GM19372 (cell line): ENCODE data around the gene KLK1.
"Not testable (repeated sequence)": the region's sequence is repeated elsewhere in the genome, so short reads cannot be mapped to it uniquely, and the experiment has no call there.

ENCODE experiments used
- ATAC-seq: cut with Tn5 transposase; IDR thresholded peaks from one replicate; pipeline ENCODE4 v1.9.1; 2021; ENCODE audit warnings: mild to moderate bottlenecking, low read depth, moderate library complexity; ENCODE audit not compliant: unreplicated experiment

The KLK1 gene

GRCh38 chr19:50817941-50818858, 5.4 kb downstream of the KLK1 start:
- ATAC-seq, result peak; percentile 48

- ATAC-seq, result no peak
These were observed 8.1 kb downstream of the KLK1 start for GRCh38 chr19:50815439-50815838.

DNA sequence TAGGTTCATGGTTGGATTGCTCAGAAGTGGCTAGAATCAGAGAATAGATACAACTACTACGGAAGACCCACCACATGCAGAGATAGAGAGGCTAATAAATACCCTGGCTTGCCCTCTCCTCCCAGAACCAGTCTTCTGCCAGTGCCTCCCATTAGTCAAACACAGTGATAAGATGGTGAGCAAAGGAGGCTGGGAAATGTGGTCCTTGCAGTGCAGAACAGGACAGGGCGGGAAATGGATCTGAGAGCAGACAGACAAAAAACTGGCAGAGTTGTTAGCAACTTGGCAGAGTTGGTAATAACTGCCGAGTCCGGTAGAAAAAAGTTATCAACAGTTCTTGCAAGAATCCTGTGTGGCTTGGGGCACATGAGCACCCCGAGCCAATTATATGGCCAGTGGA, 8.7 kb downstream of the KLK1 start:
- ATAC-seq, result no peak

- ATAC-seq, result no peak
These were observed 11.1 kb downstream of the KLK1 start for GRCh38 chr19:50812474-50812873.

DNA sequence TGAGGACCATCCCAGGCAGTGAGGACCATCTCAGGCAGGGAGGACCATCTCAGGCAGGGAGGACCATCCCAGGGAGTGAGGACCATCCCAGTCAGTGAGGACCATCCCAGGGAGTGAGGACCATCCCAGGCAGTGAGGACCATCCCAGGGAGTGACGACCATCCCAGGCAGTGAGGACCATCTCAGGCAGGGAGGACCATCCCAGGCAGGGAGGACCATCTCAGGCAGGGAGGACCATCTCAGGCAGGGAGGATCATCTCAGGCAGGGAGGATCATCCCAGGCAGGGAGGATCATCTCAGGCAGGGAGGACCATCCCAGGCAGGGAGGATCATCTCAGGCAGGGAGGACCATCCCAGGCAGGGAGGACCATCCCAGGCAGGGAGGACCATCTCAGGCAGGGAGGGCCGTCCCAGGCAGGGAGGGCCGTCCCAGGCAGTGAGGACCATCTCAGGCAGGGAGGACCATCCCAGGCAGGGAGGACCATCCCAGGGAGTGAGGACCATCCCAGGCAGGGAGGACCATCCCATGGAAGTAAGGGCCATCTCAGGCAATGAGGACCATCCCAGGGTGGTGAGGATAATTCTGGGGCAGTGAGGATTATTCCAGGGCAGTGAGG, 11.9 kb downstream of the KLK1 start:
- not testable (repeated sequence) for ATAC-seq

DNA sequence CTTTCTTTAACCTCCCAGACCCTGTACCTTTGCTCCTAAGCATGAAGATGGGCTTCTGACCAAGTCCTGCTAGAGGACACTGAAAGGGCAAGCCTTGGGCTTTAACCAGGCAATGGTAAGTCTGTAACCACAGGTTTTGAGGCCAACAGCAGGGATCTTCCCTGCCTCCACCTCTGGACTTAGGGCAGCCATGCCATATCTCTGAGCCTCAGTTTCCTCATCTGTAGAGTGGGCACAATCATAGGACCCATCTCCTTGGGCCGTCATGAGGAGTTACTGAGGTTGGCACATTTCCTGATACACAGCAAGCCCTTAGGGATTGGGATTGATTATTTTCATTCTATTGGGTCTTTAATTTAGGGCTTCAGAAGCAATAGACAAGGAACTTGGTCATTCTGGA, 14.7 kb downstream of the KLK1 start:
- ATAC-seq, result no peak

GRCh38 chr19:50804420-50805272, 18.9 kb downstream of the KLK1 start:
- peak; percentile 91 for ATAC-seq

DNA sequence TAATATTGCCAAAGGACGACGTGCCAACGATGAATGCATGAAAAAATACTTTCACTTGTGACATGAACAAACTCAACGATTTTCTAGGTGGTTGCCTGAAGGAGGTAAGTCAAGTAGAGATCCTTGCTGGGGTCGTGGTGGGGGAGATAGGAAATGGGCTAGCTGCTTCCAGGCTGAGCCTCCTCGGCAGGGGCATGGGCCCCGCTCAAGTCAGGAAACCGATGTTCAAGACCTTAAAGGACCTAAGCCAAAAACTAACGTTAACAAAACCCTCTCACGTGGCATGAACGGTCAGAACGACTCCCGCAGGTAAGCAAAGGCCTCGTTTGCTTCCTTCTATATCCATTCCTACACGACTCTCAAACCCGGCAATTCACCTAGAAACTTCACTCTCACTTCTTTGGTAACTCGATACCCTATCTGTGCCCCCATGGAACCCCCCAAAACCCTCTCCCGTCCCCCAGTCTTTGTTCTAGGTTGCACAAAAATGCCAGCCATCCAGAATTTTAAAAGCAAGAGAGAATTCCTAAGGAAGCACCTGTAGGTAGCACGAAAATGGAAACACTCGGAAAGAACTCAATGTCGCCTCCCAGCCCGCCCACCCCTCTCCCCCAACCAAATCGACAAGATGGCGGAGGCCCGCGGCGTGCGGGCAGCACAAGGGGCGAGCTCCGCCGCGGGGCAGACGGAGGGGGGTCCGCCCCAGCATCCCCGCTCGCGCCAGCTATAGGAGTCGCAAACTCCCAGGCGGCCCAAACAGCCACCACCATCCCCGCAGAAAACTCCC, 19.8 kb downstream of the KLK1 start:
- ATAC-seq, result no peak

GRCh38 chr19:50801107-50801506, 22.5 kb downstream of the KLK1 start:
- no peak for ATAC-seq

DNA sequence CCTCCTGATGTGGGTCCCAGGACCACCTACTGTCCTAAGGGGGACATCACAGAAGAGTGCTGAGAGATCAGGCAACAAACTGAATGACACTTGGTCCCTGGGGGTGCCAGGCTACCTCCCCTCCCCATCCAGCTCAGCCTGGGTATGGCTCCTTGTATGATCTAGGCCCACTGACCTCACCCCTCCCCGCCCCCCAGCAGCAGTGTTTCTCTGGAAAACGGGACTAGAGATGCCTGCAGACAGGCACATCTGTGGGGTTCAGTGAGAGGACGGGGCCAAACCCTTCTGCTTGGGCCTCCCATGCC, 24.1 kb downstream of the KLK1 start:
- ATAC-seq, result no peak

DNA sequence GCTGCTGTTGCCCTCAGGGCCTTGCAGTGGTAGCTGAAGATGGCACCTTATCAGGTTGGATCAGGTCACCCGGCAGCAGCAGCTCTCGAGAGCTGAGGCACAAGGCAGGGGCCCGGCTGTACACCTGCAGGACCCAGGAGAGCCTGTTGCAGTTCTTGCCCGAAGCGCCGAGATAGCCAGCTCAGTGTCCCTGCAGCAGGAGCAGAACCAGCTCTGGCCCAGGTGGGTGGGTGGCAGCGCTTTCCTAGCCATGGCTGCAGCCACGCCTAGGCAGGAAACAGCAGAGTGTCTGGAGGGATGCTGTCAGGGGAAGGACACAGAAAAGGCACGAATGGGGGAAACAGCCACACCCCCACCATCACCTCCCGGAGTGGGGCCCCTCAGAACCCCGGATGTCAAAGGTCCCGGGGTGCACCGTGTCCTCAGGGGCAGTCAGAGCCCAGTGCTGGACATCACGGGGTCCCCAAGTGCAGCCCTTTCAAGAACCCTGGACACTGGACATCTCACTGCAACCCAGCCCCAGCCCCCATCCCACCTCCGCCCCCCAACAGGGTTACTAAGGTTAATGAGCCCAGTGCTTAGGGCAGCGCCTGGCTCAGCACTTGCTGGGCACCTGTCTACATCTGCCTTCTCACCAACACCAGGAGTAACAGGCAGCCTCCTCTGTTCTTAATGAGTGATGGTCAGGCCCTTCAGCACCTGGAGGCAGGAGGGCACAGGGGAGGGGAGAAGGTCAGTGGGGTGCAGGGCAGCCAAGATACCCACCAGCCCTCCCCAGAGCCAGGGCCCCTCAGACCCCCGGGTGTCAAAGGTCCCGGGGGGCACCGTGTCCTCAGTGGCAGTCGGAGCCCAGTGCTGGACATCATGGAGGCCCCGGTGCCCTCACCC, 24.7 kb downstream of the KLK1 start:
- no peak for ATAC-seq

DNA sequence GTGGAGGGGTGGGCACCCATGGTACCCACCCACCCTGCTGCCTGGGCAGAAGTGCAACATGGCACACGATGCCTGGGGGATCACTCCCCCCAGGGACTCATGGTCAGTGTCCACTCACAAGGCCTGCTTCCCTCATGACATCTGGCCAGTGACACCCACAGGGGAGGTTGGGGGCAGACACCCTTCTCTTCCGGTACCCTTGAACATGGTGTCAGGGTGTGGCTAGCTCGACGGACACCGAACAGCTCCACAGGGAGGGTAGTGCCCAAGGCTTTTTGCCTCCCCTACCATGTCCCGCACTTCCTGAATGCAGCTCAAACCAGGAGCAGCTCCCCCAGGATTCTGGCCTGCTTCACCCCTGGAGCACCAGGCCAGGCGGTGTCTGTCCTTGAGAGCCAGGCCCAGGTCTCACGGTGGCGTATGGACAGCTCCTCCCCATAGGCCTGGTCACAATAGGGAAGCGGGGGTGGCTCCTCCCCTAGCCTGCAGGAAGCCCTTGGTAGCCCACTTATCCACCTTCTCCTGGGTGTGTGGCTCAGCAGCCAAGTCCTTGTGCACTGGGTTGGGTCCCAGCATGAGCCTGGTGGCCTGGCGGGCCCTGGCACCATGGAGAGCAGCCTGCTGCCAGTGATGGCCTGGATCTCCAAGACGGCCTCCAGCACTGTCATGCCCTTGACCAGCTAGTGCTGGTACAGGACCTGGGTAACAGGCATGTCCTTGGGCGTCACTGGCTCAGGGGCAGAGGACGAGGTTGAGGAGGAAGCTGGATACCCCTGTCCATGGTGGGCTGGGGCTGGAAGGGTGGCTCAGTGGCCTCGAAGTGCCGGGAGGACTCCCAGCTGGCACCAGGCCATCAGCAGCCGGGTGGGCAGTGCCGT, 25.6 kb downstream of the KLK1 start:
- ATAC-seq, result no peak

DNA sequence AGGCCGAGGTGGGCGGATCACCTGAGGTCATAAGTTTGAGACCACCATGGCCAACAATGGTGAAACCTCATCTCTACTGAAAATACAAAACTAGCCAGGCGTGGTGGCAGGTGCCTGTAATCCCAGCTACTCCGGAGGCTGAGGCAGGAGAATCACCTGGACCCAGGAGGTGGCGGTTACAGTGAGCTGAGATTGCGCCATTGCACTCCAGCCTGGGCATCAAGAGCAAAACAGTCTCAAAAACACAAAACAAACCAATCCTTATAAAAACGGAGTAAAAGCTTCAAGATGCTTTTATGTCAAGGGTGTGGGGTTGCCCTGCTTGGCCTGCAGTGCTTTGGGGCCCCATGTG, 26.2 kb downstream of the KLK1 start:
- ATAC-seq, result no peak

GRCh38 chr19:50796634-50797428, 26.8 kb downstream of the KLK1 start:
- no peak for ATAC-seq

DNA sequence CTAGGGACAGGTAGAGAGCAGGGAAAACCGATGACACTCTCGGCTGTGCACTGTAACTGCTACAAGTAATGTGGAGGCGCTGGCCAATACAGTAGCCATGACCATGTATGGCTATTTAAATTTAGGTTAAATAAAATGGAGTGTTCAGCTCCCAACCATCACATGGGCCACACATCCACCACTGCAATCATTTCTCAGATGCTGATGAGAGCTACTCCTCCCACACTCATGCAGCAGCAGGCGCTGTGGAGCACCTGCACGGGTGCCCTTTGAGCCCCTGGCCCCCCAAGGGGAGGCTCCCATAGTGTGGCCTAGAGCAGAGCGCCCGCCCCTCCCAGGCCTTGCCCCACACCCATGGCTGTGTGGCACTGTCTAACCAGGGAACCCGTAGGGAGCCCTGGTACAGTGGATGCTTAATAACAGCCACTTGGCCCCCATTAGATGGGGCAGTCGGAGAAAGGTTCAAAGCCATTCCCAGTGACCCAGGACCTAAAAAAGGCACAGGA, 27.4 kb downstream of the KLK1 start:
- ATAC-seq, result no peak

GRCh38 chr19:50795664-50796073, 27.9 kb downstream of the KLK1 start:
- ATAC-seq, result no peak

GRCh38 chr19:50794876-50795663, 28.5 kb downstream of the KLK1 start:
- no peak for ATAC-seq
